Measurements from ENCODE around the gene HAPSTR1. TPM values are rescaled to one million over a fixed set of nuclear protein-coding genes. Genes with fewer than 3 reads are reported as not detected.

The HAPSTR1 gene
- total and polyA plus RNA-seq, 11 donors: 13.3 to 78.4 (median 55.9) TPM

DNA sequence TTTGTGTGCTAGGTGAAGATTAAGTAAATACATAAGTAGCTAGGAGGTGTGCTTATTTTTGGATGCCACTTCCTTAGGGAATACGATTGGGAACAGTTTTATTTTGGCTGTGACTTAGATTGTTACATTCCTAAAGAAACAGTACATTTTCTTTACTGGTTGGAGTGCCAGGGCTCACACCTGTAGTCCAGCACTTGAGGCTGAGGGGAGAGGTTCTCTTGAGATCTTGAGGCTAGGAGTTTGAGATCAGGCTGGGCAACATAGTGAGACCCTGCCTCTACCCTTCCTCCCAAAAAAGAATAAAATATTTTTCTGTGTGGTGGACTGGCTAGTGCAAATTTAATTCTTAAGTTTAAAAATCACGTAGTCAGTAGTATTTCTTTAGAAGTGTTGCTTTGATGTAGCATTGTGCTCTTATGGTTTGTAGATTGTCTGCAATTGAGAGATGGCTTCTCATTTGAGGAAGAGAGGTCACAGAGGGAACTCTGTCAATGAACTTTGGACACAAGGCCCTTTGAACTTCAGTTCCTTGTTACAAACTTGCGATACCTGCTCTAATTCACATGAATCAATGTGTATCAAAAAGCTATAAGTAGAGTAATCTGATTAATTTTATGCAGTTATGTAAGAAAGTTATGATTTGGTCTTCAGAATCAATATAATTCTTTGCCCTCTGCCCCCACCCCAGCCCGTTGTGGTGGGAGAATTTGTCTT lies 7.1 kb downstream of the HAPSTR1 start:
- intact Hi-C loops (cut with DNase I): loop anchor here in 2 of 10 donors (10.0 kb wide), 1 partner anchor 134 kb away; the partner anchor contains the start of gene USP7 (in 2 of the 2)
- Histone ChIP-seq H3K27me3 (no peaks in the 10 kb centered on the region), H3K27ac (peak overlapping the region in 2 of 12 donors; percentile 11 to 56), H3K9me3 (no peaks in the 10 kb centered on the region), H3K4me3 (peak overlapping the region in 1 of 12 donors; percentile 9), H3K4me1 (peaks cover 25 to 100% (median 97%) of the 10 kb centered on the region in 12 donors), H3K36me3 (peaks cover 0 to 91% (median 58%) of the 10 kb centered on the region in 9 donors)
- no peak for DNase-seq
- 34 to 47% (median 45%) methylated on average over 4 of the region's 4 CpGs for WGBS, 4 donors
- TF ChIP-seq POLR2A (IDR thresholded peaks at IDR 0.05): no peak
- ATAC-seq: no peak

DNA sequence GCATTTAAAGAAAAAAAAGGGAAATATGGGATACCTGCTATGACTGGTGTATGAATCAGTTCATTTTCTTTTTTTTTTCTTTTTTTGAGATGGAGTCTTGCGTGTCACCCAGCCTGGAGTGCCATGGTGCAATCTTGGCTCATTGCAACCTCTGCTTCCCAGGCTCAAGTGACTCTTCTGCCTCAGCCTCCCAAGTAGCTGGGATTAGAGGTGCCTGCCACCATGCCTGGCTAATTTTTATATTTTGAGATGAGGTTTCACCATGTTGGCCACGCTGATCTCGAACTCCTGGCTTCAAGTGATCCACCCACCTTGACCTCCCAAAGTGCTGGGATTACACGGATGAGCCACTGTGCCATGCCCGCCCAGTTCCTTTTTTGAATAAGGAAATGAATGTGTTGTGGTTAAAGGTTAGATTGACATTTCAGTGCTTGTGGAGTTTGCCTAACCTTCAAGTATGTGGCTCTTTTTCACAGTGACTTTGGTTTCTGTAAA lies 7.7 kb downstream of the HAPSTR1 start:
- no peak for DNase-seq
- intact Hi-C loops (cut with DNase I): loop anchor here in 2 of 10 donors (10.0 kb wide), 1 partner anchor 134 kb away; the partner anchor contains the start of gene USP7 (in 2 of the 2)
- Histone ChIP-seq H3K36me3 (peaks cover 0 to 92% (median 64%) of the 10 kb centered on the region in 9 donors), H3K4me1 (peaks cover 25 to 100% (median 97%) of the 10 kb centered on the region in 12 donors), H3K4me3 (no peak overlapping the region), H3K9me3 (no peaks in the 10 kb centered on the region), H3K27me3 (no peaks in the 10 kb centered on the region), H3K27ac (peak overlapping the region in 5 of 12 donors; percentile 1 to 56 (median 25))
- 44 to 64% (median 62%) methylated on average over 5 of the region's 5 CpGs for WGBS, 4 donors
- TF ChIP-seq, protein P1, sequence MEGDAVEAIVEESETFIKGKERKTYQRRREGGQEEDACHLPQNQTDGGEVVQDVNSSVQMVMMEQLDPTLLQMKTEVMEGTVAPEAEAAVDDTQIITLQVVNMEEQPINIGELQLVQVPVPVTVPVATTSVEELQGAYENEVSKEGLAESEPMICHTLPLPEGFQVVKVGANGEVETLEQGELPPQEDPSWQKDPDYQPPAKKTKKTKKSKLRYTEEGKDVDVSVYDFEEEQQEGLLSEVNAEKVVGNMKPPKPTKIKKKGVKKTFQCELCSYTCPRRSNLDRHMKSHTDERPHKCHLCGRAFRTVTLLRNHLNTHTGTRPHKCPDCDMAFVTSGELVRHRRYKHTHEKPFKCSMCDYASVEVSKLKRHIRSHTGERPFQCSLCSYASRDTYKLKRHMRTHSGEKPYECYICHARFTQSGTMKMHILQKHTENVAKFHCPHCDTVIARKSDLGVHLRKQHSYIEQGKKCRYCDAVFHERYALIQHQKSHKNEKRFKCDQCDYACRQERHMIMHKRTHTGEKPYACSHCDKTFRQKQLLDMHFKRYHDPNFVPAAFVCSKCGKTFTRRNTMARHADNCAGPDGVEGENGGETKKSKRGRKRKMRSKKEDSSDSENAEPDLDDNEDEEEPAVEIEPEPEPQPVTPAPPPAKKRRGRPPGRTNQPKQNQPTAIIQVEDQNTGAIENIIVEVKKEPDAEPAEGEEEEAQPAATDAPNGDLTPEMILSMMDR (IDR thresholded peaks at IDR 0.05): no peak
- no peak for TF ChIP-seq POLR2A (IDR thresholded peaks at IDR 0.05)
- ATAC-seq: peak in 3 of 4 donors; percentile 4 to 18 (median 13)

DNA sequence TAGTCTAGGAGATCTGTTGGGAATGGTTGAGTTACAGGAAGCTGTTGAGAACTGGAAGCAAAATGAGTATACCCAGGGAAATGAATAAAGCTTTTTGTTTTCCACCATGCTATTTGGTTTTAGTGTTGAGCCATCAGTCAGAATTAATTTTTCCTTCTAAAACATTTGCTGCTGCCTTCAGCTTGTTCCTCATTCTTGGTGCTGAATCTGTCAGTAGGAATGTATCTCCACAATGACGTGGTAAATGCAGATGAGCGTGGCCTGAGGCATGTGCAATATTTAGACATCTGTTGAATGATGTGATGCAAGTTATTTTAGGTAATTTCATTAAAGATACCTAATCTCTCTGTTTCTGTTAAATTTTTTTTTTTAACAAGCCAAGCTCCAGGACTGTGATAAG lies 10.9 kb downstream of the HAPSTR1 start:
- Histone ChIP-seq H3K9me3 (no peaks in the 10 kb centered on the region), H3K27ac (peak overlapping the region in 2 of 12 donors; percentile 19 to 33), H3K27me3 (no peaks in the 10 kb centered on the region), H3K36me3 (peaks cover 0 to 92% (median 69%) of the 10 kb centered on the region in 9 donors), H3K4me3 (no peak overlapping the region), H3K4me1 (peaks cover 26 to 100% (median 99%) of the 10 kb centered on the region in 12 donors)
- no peak for TF ChIP-seq POLR2A (IDR thresholded peaks at IDR 0.05)
- TF ChIP-seq, protein P1 (IDR thresholded peaks at IDR 0.05): no peak
- ATAC-seq (no peak), DNase-seq (no peak)
- intact Hi-C loops (cut with DNase I): no loop called here
- WGBS, 4 donors: 31 to 46% (median 35%) methylated on average over 2 of the region's 2 CpGs

DNA sequence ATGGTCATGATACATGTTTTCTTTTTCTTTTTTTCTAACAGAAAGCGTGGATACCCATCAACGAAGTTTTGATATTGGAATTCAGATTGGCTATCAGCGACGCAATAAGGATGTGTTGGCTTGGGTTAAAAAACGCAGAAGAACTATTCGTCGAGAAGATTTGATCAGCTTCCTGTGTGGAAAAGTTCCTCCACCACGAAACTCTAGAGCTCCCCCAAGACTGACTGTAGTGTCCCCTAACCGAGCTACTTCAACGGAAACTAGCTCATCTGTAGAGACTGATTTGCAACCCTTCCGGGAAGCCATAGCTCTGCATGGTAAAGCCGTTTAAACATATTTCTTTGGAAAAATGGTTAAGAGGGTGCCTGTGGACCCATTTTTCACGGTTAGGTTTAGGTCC lies 11.5 kb downstream of the HAPSTR1 start:
- ATAC-seq (no peak), DNase-seq (no peak)
- no peak for TF ChIP-seq POLR2A (IDR thresholded peaks at IDR 0.05)
- TF ChIP-seq, protein P1 (IDR thresholded peaks at IDR 0.05): no peak
- 76 to 83% (median 81%) methylated on average over 13 of the region's 13 CpGs for WGBS, 4 donors
- Histone ChIP-seq H3K36me3 (peaks cover 0 to 92% (median 74%) of the 10 kb centered on the region in 9 donors), H3K4me3 (no peak overlapping the region), H3K4me1 (peaks cover 22 to 100% (median 98%) of the 10 kb centered on the region in 12 donors), H3K9me3 (no peaks in the 10 kb centered on the region), H3K27ac (peak overlapping the region in 2 of 12 donors; percentile 19 to 33), H3K27me3 (no peaks in the 10 kb centered on the region)
- intact Hi-C loops (cut with DNase I): no loop called here

Data from heart left ventricle (tissue), 16 donors.